Liver (tissue), 3 donors: Measurements from ENCODE around the gene CCDC154.
"Not testable (repeated sequence)": the region's sequence is repeated elsewhere in the genome, so short reads cannot be mapped to it uniquely, and the experiment has no call there.

Experiments used
- ATF3 ChIP-seq: IDR thresholded peaks from 2 replicates; pipeline ENCODE4 v1.6.1; 2016; ENCODE audit warnings: antibody characterized with exemption
- CTCF ChIP-seq: fragments of 150-350 bp; IDR thresholded peaks from 2 replicates; pipeline ENCODE4 v1.5.1; 2017; ENCODE audit warnings: improper control_type of control experiment, low read depth, low read length; ENCODE audit not compliant: missing input control
- EGR1 ChIP-seq, 2 donors: IDR thresholded peaks; 2 replicates each; pipeline ENCODE4 v1.6.1; 2016 to 2018; ENCODE audit warnings: antibody characterized with exemption in 2 of 2, low read depth in 2 of 2
- GABPA ChIP-seq, 2 donors: IDR thresholded peaks in 1 of 2; conservative IDR thresholded peaks in 1 of 2; 2 replicates each; pipeline ENCODE4 v1.6.1; 2016; ENCODE audit warnings: antibody characterized with exemption in 2 of 2, mild to moderate bottlenecking in 1 of 2, moderate library complexity in 1 of 2
- JUND ChIP-seq, 2 donors: IDR thresholded peaks; 2 replicates each; pipeline ENCODE4 v1.6.1; 2016; ENCODE audit warnings: antibody characterized with exemption in 2 of 2
- RAD21 ChIP-seq, 2 donors: IDR thresholded peaks; 2 replicates each; pipeline ENCODE4 v1.6.1; 2016; ENCODE audit warnings: antibody characterized with exemption in 2 of 2, mild to moderate bottlenecking in 2 of 2
- SP1 ChIP-seq: IDR thresholded peaks from 2 replicates; pipeline ENCODE4 v1.6.1; 2018; ENCODE audit warnings: antibody characterized with exemption, mild to moderate bottlenecking
- donor health status: healthy.
- donor health status: healthy.

GRCh38 chr16:1439699-1440074 is 4.7 kb downstream of the CCDC154 start:
- not testable (repeated sequence) for TF ChIP-seq CTCF; SP1; RAD21 (IDR thresholded peaks at IDR 0.05); EGR1 (IDR thresholded peaks at IDR 0.05; ENCODE audit: low read depth in 2 of 2); ATF3; GABPA (IDR thresholded peaks at IDR 0.05 in 1 of 2, conservative IDR thresholded peaks at IDR 0.05 in 1 of 2); JUND (IDR thresholded peaks at IDR 0.05)
